SK-N-SH treated with all-trans-retinoic acid at 6 μM for 48 hours (cell line): Measurements from ENCODE around the gene FTCDNL1.

Experiments used
- ATAC-seq: fragments of 200-7000 bp; cut with Tn5 transposase; 3 replicates; pipeline ENCODE4 v1.9.1; 2020; ENCODE audit warnings: mild to moderate bottlenecking, moderate library complexity
- ARNTL ChIP-seq: fragments of 450-650 bp; formaldehyde crosslinking; IDR thresholded peaks from 2 replicates; pipeline ENCODE4 v1.5.0; 2020; ENCODE audit warnings: low read depth, mild to moderate bottlenecking, moderate library complexity, borderline replicate concordance
- BACH2 ChIP-seq: fragments of 250-450 bp; sonication (Bioruptor Pico); IDR thresholded peaks from 2 replicates; pipeline ENCODE4 v1.9.0; 2021; ENCODE audit warnings: mild to moderate bottlenecking, borderline replicate concordance
- CREB5 ChIP-seq: fragments of 250-450 bp; sonication (Bioruptor Pico); IDR thresholded peaks from 2 replicates; pipeline ENCODE4 v1.5.1; 2020; ENCODE audit warnings: low read depth, mild to moderate bottlenecking, moderate library complexity
- CSDC2 ChIP-seq: fragments of 250-450 bp; sonication (Bioruptor Pico); IDR thresholded peaks from 2 replicates; pipeline ENCODE4 v1.5.0; 2020; ENCODE audit warnings: mild to moderate bottlenecking, moderate library complexity
- ESRRG ChIP-seq: fragments of 250-450 bp; sonication (Bioruptor Pico); IDR thresholded peaks from 2 replicates; pipeline ENCODE4 v1.6.1; 2021; ENCODE audit warnings: mild to moderate bottlenecking
- GLIS3 ChIP-seq: fragments of 250-450 bp; sonication (Bioruptor Pico); IDR thresholded peaks from 2 replicates; pipeline ENCODE4 v1.5.0; 2020; ENCODE audit warnings: mild to moderate bottlenecking, moderate library complexity
- ISL1 ChIP-seq: fragments of 250-450 bp; sonication (Bioruptor Pico); IDR thresholded peaks from 2 replicates; pipeline ENCODE4 v2.1.2; 2022; ENCODE audit warnings: mild to moderate bottlenecking, moderate library complexity
- OSR1 ChIP-seq: fragments of 250-450 bp; sonication (Bioruptor Pico); IDR thresholded peaks from 2 replicates; pipeline ENCODE4 v1.8.0; 2022; ENCODE audit warnings: moderate library complexity, mild to moderate bottlenecking, inconsistent platforms
- POU6F1 ChIP-seq: fragments of 250-450 bp; sonication (Bioruptor Pico); IDR thresholded peaks from 2 replicates; pipeline ENCODE4 v1.8.0; 2021; ENCODE audit warnings: low read depth, mild to moderate bottlenecking, moderate library complexity, borderline replicate concordance
- PPARA ChIP-seq: fragments of 250-450 bp; sonication (Bioruptor Pico); IDR thresholded peaks from 2 replicates; pipeline ENCODE4 v1.5.0; 2020; ENCODE audit warnings: mild to moderate bottlenecking, borderline replicate concordance
- RARB ChIP-seq: fragments of 250-450 bp; sonication (Bioruptor Pico); IDR thresholded peaks from 2 replicates; pipeline ENCODE4 v1.8.0; 2021; ENCODE audit warnings: mild to moderate bottlenecking, moderate library complexity
- SNAI2 ChIP-seq: fragments of 250-450 bp; sonication (Bioruptor Pico); IDR thresholded peaks from 2 replicates; pipeline ENCODE4 v1.5.0; 2020; ENCODE audit warnings: mild to moderate bottlenecking, moderate library complexity
- TCF4 ChIP-seq: fragments of 250-450 bp; sonication (Bioruptor Pico); IDR thresholded peaks from 2 replicates; pipeline ENCODE4 v1.8.0; 2021; ENCODE audit warnings: mild to moderate bottlenecking, moderate library complexity, borderline replicate concordance
- TSHZ2 ChIP-seq: fragments of 250-450 bp; sonication (Bioruptor Pico); IDR thresholded peaks from 2 replicates; pipeline ENCODE4 v1.5.0; 2020; ENCODE audit warnings: mild to moderate bottlenecking, moderate library complexity
- ZC3H10 ChIP-seq: fragments of 250-450 bp; sonication (Bioruptor Pico); IDR thresholded peaks from 2 replicates; pipeline ENCODE4 v1.5.1; 2021; ENCODE audit warnings: mild to moderate bottlenecking, moderate library complexity
- ZFP3 ChIP-seq: fragments of 250-450 bp; sonication (Bioruptor Pico); IDR thresholded peaks from 2 replicates; pipeline ENCODE4 v1.5.0; 2020; ENCODE audit warnings: mild to moderate bottlenecking, moderate library complexity
- ZFP30 ChIP-seq: fragments of 450-650 bp; formaldehyde crosslinking; IDR thresholded peaks from 2 replicates; pipeline ENCODE4 v1.5.0; 2022; ENCODE audit warnings: mild to moderate bottlenecking, moderate library complexity
- ZNF565 ChIP-seq: fragments of 450-650 bp; formaldehyde crosslinking; conservative IDR thresholded peaks from 2 replicates; pipeline ENCODE4 v1.5.0; 2020; ENCODE audit warnings: low read depth, mild to moderate bottlenecking, moderate library complexity
- ZNF70 ChIP-seq: fragments of 450-650 bp; formaldehyde crosslinking; IDR thresholded peaks from 2 replicates; pipeline ENCODE4 v1.5.0; 2020; ENCODE audit warnings: mild to moderate bottlenecking, moderate library complexity
- ZNF8 ChIP-seq: fragments of 450-650 bp; formaldehyde crosslinking; IDR thresholded peaks from 2 replicates; pipeline ENCODE4 v1.5.0; 2020; ENCODE audit warnings: mild to moderate bottlenecking, moderate library complexity
- TF ChIP-seq, protein P1 (sequence below): fragments of 250-450 bp; sonication (Bioruptor Pico); IDR thresholded peaks from 2 replicates; pipeline ENCODE4 v1.8.0; 2020; ENCODE audit warnings: mild to moderate bottlenecking, moderate library complexity, borderline replicate concordance

Gene FTCDNL1

GRCh38 chr2:199869653-199870052 lies 18.7 kb upstream of the FTCDNL1 start:
- ATAC-seq = no peak
- TF ChIP-seq GLIS3 = no peak
- TF ChIP-seq CREB5 (CRISPR knock-in tag) = no peak
- TF ChIP-seq OSR1 (CRISPR knock-in tag) = no peak
- TF ChIP-seq ISL1 (CRISPR knock-in tag) = no peak
- TF ChIP-seq POU6F1 (CRISPR knock-in tag) = no peak
- no peak for TF ChIP-seq CSDC2 (CRISPR knock-in tag)
- TF ChIP-seq TSHZ2 (CRISPR knock-in tag) = no peak
- no peak for TF ChIP-seq ZNF8 (CRISPR knock-in tag)
- TF ChIP-seq BACH2 (CRISPR knock-in tag) = no peak
- no peak for TF ChIP-seq ESRRG (CRISPR knock-in tag)
- TF ChIP-seq ZNF565 (CRISPR knock-in tag) = no peak
- no peak for TF ChIP-seq SNAI2 (CRISPR knock-in tag)
- TF ChIP-seq, protein P1, sequence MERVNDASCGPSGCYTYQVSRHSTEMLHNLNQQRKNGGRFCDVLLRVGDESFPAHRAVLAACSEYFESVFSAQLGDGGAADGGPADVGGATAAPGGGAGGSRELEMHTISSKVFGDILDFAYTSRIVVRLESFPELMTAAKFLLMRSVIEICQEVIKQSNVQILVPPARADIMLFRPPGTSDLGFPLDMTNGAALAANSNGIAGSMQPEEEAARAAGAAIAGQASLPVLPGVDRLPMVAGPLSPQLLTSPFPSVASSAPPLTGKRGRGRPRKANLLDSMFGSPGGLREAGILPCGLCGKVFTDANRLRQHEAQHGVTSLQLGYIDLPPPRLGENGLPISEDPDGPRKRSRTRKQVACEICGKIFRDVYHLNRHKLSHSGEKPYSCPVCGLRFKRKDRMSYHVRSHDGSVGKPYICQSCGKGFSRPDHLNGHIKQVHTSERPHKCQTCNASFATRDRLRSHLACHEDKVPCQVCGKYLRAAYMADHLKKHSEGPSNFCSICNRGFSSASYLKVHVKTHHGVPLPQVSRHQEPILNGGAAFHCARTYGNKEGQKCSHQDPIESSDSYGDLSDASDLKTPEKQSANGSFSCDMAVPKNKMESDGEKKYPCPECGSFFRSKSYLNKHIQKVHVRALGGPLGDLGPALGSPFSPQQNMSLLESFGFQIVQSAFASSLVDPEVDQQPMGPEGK (CRISPR knock-in tag) = no peak
- TF ChIP-seq ZNF70 (CRISPR knock-in tag) = no peak
- TF ChIP-seq ZFP30 (CRISPR knock-in tag) = no peak
- TF ChIP-seq RARB = no peak

GRCh38 chr2:199869227-199869541 lies 18.2 kb upstream of the FTCDNL1 start:
- ATAC-seq = no peak
- TF ChIP-seq TCF4 (no peak), CREB5 (CRISPR knock-in tag) (no peak), SNAI2 (CRISPR knock-in tag) (no peak), ZFP3 (no peak), ZNF70 (CRISPR knock-in tag) (no peak), ESRRG (CRISPR knock-in tag) (no peak), ZNF565 (CRISPR knock-in tag) (no peak), ARNTL (CRISPR knock-in tag) (no peak), ZFP30 (CRISPR knock-in tag) (no peak), BACH2 (CRISPR knock-in tag) (no peak), OSR1 (CRISPR knock-in tag) (no peak), ZNF8 (CRISPR knock-in tag) (no peak), CSDC2 (CRISPR knock-in tag) (no peak), POU6F1 (CRISPR knock-in tag) (no peak), ZC3H10 (no peak), PPARA (CRISPR knock-in tag) (no peak)
- TF ChIP-seq, protein P1 (CRISPR knock-in tag) = no peak
